ENCODE results near the gene CHMP4A. TPM values are rescaled to one million over a fixed set of nuclear protein-coding genes. Genes with fewer than 3 reads are reported as not detected.

The CHMP4A gene
- total and polyA plus RNA-seq, 2 of the 13 experiments (the other 11 are each of a cell fraction or from before 2014, with no cell fraction given): 83.6 to 113 TPM

GRCh38 chr14:24255931-24256711 lies 42.8 kb upstream of the CHMP4A start (continued):
- TF ChIP-seq BATF2 (CRISPR knock-in tag; IDR thresholded peaks at IDR 0.05) (no peak), THAP11 (CRISPR knock-in tag; IDR thresholded peaks at IDR 0.05) (peak; percentile 26; the same call in 1 of the 2 replicates), ZNF788 (CRISPR knock-in tag; IDR thresholded peaks at IDR 0.05; ENCODE audit: borderline replicate concordance) (peak; percentile 42; the same call in 1 of the 2 replicates), ZNF609 (CRISPR knock-in tag; IDR thresholded peaks at IDR 0.05; ENCODE audit: borderline replicate concordance) (peak; percentile 91), SP1 (IDR thresholded peaks at IDR 0.05) (no peak), SP1 (CRISPR knock-in tag; IDR thresholded peaks at IDR 0.05) (no peak), ZNF547 (CRISPR knock-in tag; IDR thresholded peaks at IDR 0.05) (no peak), ZNF737 (CRISPR knock-in tag; IDR thresholded peaks at IDR 0.05; ENCODE audit: borderline replicate concordance) (no peak), ZNF605 (CRISPR knock-in tag; IDR thresholded peaks at IDR 0.05) (peak; percentile 82), FOXA3 (CRISPR knock-in tag; IDR thresholded peaks at IDR 0.05) (0 out of 2 replicates have a peak, but pooled peaks have one; percentile 30), HOXA9 (CRISPR knock-in tag; IDR thresholded peaks at IDR 0.05; ENCODE audit: borderline replicate concordance) (no peak), SIN3A (IDR thresholded peaks at IDR 0.05; ENCODE audit: borderline replicate concordance, low read depth, low read length) (no peak), TCF7 (IDR thresholded peaks at IDR 0.05; ENCODE audit: low read depth) (no peak), HIVEP1 (CRISPR knock-in tag; IDR thresholded peaks at IDR 0.05) (no peak; the same call in 1 of the 2 replicates), NFATC3 (CRISPR knock-in tag; IDR thresholded peaks at IDR 0.05) (no peak), ZC3H13 (CRISPR knock-in tag; IDR thresholded peaks at IDR 0.05) (no peak), NR2C2 (CRISPR knock-in tag; IDR thresholded peaks at IDR 0.05; ENCODE audit: borderline replicate concordance) (peak; percentile 67; the same call in 1 of the 2 replicates), ZNF768 (CRISPR knock-in tag; IDR thresholded peaks at IDR 0.05) (no peak), MAZ (IDR thresholded peaks at IDR 0.05; ENCODE audit: borderline replicate concordance, low read depth, low read length) (no peak), MAZ (CRISPR knock-in tag; IDR thresholded peaks at IDR 0.05; ENCODE audit: low read depth) (peak; percentile 78), CC2D1A (CRISPR knock-in tag; IDR thresholded peaks at IDR 0.05) (no peak), CHCHD3 (CRISPR knock-in tag; IDR thresholded peaks at IDR 0.05) (no peak), NFE2L1 (CRISPR knock-in tag; IDR thresholded peaks at IDR 0.05; ENCODE audit: borderline replicate concordance) (0 out of 2 replicates have a peak, but pooled peaks have one; percentile 49), ZNF674 (CRISPR knock-in tag; IDR thresholded peaks at IDR 0.05; ENCODE audit: low read depth) (no peak)
- TF ChIP-seq, protein P1, sequence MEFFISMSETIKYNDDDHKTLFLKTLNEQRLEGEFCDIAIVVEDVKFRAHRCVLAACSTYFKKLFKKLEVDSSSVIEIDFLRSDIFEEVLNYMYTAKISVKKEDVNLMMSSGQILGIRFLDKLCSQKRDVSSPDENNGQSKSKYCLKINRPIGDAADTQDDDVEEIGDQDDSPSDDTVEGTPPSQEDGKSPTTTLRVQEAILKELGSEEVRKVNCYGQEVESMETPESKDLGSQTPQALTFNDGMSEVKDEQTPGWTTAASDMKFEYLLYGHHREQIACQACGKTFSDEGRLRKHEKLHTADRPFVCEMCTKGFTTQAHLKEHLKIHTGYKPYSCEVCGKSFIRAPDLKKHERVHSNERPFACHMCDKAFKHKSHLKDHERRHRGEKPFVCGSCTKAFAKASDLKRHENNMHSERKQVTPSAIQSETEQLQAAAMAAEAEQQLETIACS (CRISPR knock-in tag; IDR thresholded peaks at IDR 0.05): no peak

All from HepG2 (cell line).